ENCODE data around the gene KIF18B. TPM values are rescaled to one million over a fixed set of nuclear protein-coding genes. Genes with fewer than 3 reads are reported as not detected.

KIF18B gene
- total and polyA plus RNA-seq, 2 donors, result 2.4 to 3.5 TPM

DNA sequence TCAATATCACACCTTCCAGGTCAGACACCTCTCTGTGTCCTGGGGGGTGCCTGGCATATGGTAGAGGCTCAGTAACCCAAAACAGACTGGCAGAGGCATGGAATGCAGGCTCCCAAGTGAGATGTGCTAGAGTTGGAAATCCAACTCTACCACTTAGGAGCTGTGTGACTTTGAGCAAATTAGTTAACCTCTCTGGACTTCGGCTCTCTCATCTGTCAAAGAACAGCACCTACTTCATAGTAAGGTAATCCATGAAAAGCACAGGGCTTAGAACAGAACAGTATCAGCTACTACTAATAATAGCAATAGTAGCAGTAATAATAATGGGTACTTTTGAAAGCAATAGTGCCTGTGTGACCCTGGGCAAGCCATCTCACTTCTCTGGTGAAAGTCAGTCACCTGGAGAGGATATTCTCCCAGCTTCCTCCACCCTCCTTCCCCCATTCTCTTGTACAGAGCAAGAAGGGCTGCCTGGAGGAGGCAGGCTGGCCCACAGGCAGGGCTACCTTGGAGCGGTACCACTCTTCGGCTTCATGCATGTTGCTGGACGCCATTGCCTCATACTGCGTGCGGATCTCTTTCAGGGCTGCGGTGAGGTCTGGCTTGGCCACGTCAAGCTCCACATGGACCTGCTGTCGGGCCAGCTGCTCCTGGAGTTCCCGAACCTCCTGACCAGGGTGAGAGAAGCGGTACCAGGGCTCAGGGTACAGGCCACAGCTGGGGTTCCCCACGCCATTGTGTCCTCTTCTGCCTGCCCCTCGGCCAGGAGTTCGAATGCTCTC is 34.6 kb downstream of the KIF18B start:
- no peak for DNase-seq (ENCODE audit: low read depth in 6 of 9, low spot score in 9 of 9)
- Histone ChIP-seq H3K27me3 (ENCODE audit: control insufficient read depth in 2 of 2, insufficient read depth in 1 of 2, low read length in 1 of 2) (peaks cover 11 to 79% of the 10 kb centered on the region in 2 donors), H3K4me1 (ENCODE audit: control insufficient read depth in 2 of 2, insufficient read depth in 2 of 2, low read length in 2 of 2) (peaks cover 0 to 4% of the 10 kb centered on the region in 2 donors), H3K9me3 (ENCODE audit: control insufficient read depth in 2 of 2, insufficient read depth in 1 of 2, low read length in 1 of 2) (no peaks in the 10 kb centered on the region), H3K36me3 (ENCODE audit: control insufficient read depth in 2 of 2, insufficient read depth in 2 of 2, low read length in 1 of 2) (no peaks in the 10 kb centered on the region), H3K27ac (ENCODE audit: low read depth in 1 of 2, low read length in 1 of 2) (no peak overlapping the region), H3K4me3 (ENCODE audit: low read length in 2 of 2) (no peak overlapping the region)
- WGBS, result 90% methylated on average over 14 of the region's 14 CpGs

DNA sequence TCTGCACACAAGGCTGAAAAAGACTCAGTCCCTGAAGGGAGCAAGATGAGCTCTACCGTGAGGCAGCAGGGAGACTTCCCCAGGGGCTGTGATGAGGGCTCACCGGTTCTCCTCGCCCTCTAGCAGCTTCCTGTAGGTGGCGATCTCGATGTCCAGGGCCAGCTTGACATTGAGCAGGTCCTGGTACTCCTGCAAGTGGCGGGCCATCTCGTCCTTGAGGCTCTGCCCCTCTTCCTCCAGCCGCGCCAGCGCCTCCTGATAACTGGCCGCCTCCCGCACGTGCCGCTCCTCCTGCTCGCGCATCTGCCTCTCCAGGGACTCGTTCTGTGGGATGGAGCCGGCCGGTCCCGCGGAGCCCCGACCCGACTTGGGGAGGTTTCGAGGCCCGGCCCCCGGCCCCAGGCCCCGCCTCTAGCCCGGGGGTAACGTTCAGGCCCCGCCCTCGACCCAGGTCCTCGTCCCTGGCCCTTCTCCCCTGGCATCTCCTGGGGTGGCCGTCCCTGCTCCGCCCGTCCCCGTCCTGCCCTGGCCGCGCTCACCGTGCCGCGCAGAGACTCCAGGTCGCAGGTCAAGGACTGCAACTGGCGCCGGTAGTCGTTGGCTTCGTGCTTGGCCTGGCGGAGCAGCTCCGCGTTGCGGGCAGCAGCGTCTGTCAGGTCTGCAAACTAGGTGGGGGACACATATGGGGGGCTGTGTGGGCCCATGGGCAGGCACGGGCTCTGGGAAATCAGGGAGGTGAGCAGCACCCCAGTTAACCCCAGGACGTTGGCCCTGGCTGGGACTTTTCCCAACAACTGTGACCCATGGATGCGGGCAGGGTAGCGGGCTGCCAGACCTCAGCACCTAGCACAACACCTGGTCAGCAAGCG is 36.2 kb downstream of the KIF18B start:
- H3K4me1 ChIP-seq (ENCODE audit: control insufficient read depth in 2 of 2, insufficient read depth in 2 of 2, low read length in 2 of 2), result peaks cover 0 to 12% of the 10 kb centered on the region in 2 donors
- H3K27ac ChIP-seq (ENCODE audit: low read depth in 1 of 2, low read length in 1 of 2), result no peak overlapping the region
- 17% methylated on average over 56 of the region's 56 CpGs for WGBS
- peak overlapping the region in 1 of 2 donors; percentile 24 for H3K4me3 ChIP-seq (ENCODE audit: low read length in 2 of 2)
- DNase-seq (ENCODE audit: low read depth in 6 of 9, low spot score in 9 of 9), result peak in 3 of 9 donors; percentile 6 to 30 (median 22)
- peaks cover 11 to 74% of the 10 kb centered on the region in 2 donors for H3K27me3 ChIP-seq (ENCODE audit: control insufficient read depth in 2 of 2, insufficient read depth in 1 of 2, low read length in 1 of 2)
- no peaks in the 10 kb centered on the region for H3K36me3 ChIP-seq (ENCODE audit: control insufficient read depth in 2 of 2, insufficient read depth in 2 of 2, low read length in 1 of 2)
- no peaks in the 10 kb centered on the region for H3K9me3 ChIP-seq (ENCODE audit: control insufficient read depth in 2 of 2, insufficient read depth in 1 of 2, low read length in 1 of 2)

DNA sequence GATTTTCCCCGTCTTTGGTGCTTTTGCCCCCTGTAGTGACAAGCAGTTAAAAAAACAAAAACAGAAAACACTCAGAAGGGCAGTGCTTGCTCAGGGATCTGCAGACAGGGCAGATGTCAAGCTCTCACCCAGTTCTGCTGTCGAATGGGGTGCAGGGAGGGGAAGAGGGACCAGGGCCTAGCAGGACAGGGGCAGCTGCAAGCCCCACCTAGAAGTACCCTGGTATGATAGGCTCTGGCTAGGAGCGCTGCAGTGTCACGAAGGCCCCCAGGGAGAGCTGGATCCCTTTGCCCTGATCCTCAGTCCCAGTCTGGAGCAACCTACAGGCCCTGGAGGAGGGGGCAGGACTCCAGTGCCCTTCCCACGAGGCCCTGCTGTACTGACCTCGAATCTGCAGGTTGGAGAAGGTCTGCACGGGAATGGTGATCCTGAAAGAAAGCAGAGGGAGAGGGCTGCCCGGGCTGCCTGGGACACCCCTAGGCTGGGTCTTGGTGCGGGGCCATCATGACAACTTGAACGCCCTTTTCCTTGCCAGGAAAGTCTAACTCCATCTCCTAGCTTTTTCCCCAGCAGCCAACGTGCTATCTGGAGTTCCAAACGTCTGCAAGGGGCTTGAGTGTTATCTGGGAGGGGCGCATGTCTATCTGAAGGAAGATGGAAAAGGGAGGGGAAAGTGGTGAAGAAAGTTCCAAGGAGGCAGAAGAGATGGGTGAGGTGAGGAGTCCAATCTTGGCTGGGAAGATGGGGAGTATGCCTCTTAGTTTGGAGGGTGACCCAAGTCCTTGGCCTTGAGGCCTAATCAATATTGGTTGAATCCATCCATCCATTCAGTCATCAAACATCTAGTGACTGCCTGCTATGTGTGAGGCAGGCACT is 37.1 kb downstream of the KIF18B start:
- Histone ChIP-seq H3K27ac (ENCODE audit: low read depth in 1 of 2, low read length in 1 of 2) (no peak overlapping the region), H3K9me3 (ENCODE audit: control insufficient read depth in 2 of 2, insufficient read depth in 1 of 2, low read length in 1 of 2) (no peaks in the 10 kb centered on the region), H3K4me3 (ENCODE audit: low read length in 2 of 2) (no peak overlapping the region), H3K36me3 (ENCODE audit: control insufficient read depth in 2 of 2, insufficient read depth in 2 of 2, low read length in 1 of 2) (no peaks in the 10 kb centered on the region), H3K27me3 (ENCODE audit: control insufficient read depth in 2 of 2, insufficient read depth in 1 of 2, low read length in 1 of 2) (peaks cover 11 to 75% of the 10 kb centered on the region in 2 donors), H3K4me1 (ENCODE audit: control insufficient read depth in 2 of 2, insufficient read depth in 2 of 2, low read length in 2 of 2) (peaks cover 0 to 12% of the 10 kb centered on the region in 2 donors)
- no peak for DNase-seq (ENCODE audit: low read depth in 6 of 9, low spot score in 9 of 9)
- WGBS, result 92% methylated on average over 13 of the region's 13 CpGs

DNA sequence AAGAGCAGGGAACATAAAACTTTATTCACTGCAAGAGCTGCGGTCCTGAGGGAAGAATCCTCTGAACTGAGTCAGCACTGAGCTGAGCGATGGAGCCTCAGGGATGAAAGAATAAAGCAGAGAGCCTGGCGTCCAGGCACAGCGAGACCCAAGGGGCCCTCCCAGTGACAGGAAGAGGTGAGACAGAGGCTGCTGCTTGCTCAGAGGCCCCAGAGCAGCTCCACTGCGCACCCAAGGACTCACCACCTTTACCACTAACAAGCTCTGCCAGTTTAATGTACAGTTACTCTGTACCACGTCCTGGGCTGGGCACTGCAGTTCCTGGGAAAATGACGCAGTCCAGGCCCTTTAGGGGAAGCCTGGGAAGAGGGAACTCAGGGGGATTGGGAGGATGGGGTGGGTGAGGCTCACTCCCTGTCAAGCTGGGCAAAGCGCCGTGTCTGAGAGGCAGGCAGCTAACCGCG is 37.9 kb downstream of the KIF18B start:
- no peak for DNase-seq (ENCODE audit: low read depth in 6 of 9, low spot score in 9 of 9)
- peaks cover 0 to 12% of the 10 kb centered on the region in 2 donors for H3K4me1 ChIP-seq (ENCODE audit: control insufficient read depth in 2 of 2, insufficient read depth in 2 of 2, low read length in 2 of 2)
- H3K27me3 ChIP-seq (ENCODE audit: control insufficient read depth in 2 of 2, insufficient read depth in 1 of 2, low read length in 1 of 2), result peaks cover 11 to 67% of the 10 kb centered on the region in 2 donors
- 95% methylated on average over 11 of the region's 11 CpGs for WGBS
- H3K36me3 ChIP-seq (ENCODE audit: control insufficient read depth in 2 of 2, insufficient read depth in 2 of 2, low read length in 1 of 2), result no peaks in the 10 kb centered on the region
- H3K9me3 ChIP-seq (ENCODE audit: control insufficient read depth in 2 of 2, insufficient read depth in 1 of 2, low read length in 1 of 2), result no peaks in the 10 kb centered on the region
- H3K4me3 ChIP-seq (ENCODE audit: low read length in 2 of 2), result no peak overlapping the region
- H3K27ac ChIP-seq (ENCODE audit: low read depth in 1 of 2, low read length in 1 of 2), result no peak overlapping the region

DNA sequence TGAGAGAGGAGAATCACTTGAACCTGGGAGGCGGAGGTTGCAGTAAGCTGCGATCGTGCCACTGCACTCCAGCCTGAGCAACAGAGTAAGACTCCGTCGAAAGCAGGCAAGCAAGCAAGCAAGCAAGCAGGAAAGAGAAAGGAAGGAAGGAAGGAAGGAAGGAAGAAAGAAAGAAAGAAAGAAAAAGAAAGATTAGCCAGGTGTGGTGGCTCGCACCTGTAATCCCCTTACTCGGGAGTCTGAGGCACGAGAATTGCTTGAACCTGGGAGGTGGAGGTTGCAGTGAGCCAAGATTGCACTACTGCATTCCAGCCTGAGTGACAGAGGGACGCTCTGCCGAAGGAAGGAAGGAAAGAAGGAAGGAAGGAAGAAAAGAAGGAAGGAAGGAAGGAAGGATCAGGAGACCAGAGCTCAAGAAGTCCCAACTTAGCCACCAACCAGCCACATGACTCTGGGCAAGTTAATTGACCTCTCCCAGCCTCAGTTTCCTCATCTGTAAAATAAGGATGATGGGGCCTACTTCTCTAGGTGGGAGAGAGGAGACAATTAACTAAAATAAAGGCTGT is 38.7 kb downstream of the KIF18B start:
- no peak overlapping the region for H3K27ac ChIP-seq (ENCODE audit: low read depth in 1 of 2, low read length in 1 of 2)
- H3K4me3 ChIP-seq (ENCODE audit: low read length in 2 of 2), result no peak overlapping the region
- H3K27me3 ChIP-seq (ENCODE audit: control insufficient read depth in 2 of 2, insufficient read depth in 1 of 2, low read length in 1 of 2), result peaks cover 11 to 62% of the 10 kb centered on the region in 2 donors
- no peak for DNase-seq (ENCODE audit: low read depth in 6 of 9, low spot score in 9 of 9)
- peaks cover 0 to 12% of the 10 kb centered on the region in 2 donors for H3K4me1 ChIP-seq (ENCODE audit: control insufficient read depth in 2 of 2, insufficient read depth in 2 of 2, low read length in 2 of 2)
- WGBS, result 90% methylated on average over 10 of the region's 10 CpGs
- H3K36me3 ChIP-seq (ENCODE audit: control insufficient read depth in 2 of 2, insufficient read depth in 2 of 2, low read length in 1 of 2), result no peaks in the 10 kb centered on the region
- no peaks in the 10 kb centered on the region for H3K9me3 ChIP-seq (ENCODE audit: control insufficient read depth in 2 of 2, insufficient read depth in 1 of 2, low read length in 1 of 2)

DNA sequence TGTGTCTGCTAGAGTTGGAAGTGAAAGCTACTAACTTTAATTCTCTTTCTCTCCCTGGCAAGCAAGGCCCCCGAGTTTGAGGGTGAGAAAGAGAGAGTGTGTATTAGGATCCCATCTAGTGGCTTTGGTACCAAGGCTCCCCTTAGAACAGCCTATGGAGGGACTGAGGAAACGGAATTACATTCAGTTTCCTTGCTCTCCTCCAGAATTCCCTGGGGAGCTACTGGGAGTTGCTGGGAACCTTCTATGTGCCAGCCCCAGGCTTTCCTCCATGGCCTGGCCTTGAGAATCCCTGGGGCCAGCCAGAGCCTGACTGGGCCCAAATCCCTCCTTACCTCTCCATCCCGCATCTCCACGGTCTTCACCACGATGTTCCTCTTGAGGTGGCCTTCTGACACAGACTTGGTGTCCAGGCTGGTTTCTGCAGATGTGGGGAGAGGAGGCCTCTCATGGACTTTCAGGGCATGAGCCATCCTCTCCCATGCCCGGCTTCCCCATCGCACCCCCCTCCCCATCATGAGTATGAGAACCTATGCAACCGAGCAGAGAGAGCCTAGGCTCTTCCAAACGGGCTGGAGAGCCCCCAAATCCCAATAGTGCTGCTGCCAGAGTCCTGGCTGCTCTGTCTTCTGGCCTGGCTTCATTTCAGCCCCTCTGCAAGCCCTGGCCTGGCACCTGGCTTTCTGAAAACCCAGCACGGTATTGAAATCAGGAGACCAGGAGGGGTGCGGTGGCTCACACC is 39.7 kb downstream of the KIF18B start:
- WGBS, result 95% methylated on average over 11 of the region's 11 CpGs
- H3K4me3 ChIP-seq (ENCODE audit: low read length in 2 of 2), result no peak overlapping the region
- no peaks in the 10 kb centered on the region for H3K36me3 ChIP-seq (ENCODE audit: control insufficient read depth in 2 of 2, insufficient read depth in 2 of 2, low read length in 1 of 2)
- no peak for DNase-seq (ENCODE audit: low read depth in 6 of 9, low spot score in 9 of 9)
- no peak overlapping the region for H3K27ac ChIP-seq (ENCODE audit: low read depth in 1 of 2, low read length in 1 of 2)
- peaks cover 11 to 58% of the 10 kb centered on the region in 2 donors for H3K27me3 ChIP-seq (ENCODE audit: control insufficient read depth in 2 of 2, insufficient read depth in 1 of 2, low read length in 1 of 2)
- peaks cover 0 to 12% of the 10 kb centered on the region in 2 donors for H3K4me1 ChIP-seq (ENCODE audit: control insufficient read depth in 2 of 2, insufficient read depth in 2 of 2, low read length in 2 of 2)
- no peaks in the 10 kb centered on the region for H3K9me3 ChIP-seq (ENCODE audit: control insufficient read depth in 2 of 2, insufficient read depth in 1 of 2, low read length in 1 of 2)

DNA sequence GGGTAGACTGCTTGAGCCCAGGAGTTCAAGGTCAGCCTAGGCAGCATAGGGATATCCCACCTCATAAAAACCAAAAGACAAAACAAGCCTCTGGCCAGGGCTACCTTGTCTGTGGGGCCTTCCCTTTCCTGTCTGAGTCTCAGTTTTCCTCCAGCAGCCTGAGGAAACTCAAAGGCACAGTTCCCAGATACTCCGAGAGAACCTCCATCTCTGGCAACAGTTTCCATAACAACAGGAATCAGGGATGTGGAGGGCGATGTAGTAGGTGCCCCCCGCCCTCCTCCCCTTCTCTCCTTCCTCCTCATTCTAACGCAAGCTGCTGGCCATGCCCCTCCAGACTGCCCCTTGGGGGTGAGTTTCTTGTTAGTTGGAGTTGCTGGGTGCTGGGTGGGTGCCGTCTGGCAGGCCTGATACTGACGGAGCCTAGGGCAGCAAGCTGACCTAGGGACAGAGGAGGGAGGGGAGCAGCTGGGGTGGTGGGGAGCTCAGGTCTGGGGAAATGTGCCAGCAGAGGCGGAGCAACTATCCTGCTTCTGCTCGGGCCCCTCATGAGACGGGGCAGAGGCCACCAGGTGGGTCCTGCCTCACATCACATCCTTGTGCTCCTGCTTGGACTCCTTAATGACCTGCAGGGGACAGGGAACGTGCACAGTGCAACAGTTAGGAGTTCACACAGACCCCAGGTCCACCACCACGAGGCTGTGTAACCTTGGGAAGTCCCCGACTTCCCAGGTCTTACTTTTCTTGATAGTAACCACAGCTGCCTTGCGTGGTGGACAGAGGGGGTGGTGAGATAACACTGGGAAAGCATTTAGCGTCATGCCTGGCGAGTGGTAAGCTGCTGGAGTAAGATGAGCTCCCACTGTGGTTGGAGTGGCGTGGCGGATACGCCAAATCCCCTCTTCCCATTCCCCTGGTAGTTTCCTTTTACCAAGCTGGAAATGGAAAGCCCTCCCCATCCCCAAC is 40.5 kb downstream of the KIF18B start:
- H3K36me3 ChIP-seq (ENCODE audit: control insufficient read depth in 2 of 2, insufficient read depth in 2 of 2, low read length in 1 of 2), result no peaks in the 10 kb centered on the region
- H3K4me3 ChIP-seq (ENCODE audit: low read length in 2 of 2), result no peak overlapping the region
- H3K27ac ChIP-seq (ENCODE audit: low read depth in 1 of 2, low read length in 1 of 2), result no peak overlapping the region
- H3K27me3 ChIP-seq (ENCODE audit: control insufficient read depth in 2 of 2, insufficient read depth in 1 of 2, low read length in 1 of 2), result peaks cover 11 to 57% of the 10 kb centered on the region in 2 donors
- peak in 1 of 9 donors; percentile 7 for DNase-seq (ENCODE audit: low read depth in 6 of 9, low spot score in 9 of 9)
- WGBS, result 89% methylated on average over 18 of the region's 18 CpGs
- H3K9me3 ChIP-seq (ENCODE audit: control insufficient read depth in 2 of 2, insufficient read depth in 1 of 2, low read length in 1 of 2), result no peaks in the 10 kb centered on the region
- H3K4me1 ChIP-seq (ENCODE audit: control insufficient read depth in 2 of 2, insufficient read depth in 2 of 2, low read length in 2 of 2), result peaks cover 0 to 12% of the 10 kb centered on the region in 2 donors

Measured in thymus (tissue), 11 donors.